PC-3 (cell line): ENCODE data around the gene EPHB2.

Source experiments
- CTCF ChIP-seq: fragments of 300-600 bp; sonication (generic); conservative IDR thresholded peaks from 2 replicates; pipeline ENCODE4 v1.5.1; 2017; ENCODE audit warnings: antibody characterized with exemption, low read depth, mild to moderate bottlenecking, low read length
- EZH2 ChIP-seq: fragments of 300-600 bp; sonication (generic); IDR thresholded peaks from one replicate; pipeline ENCODE4 v1.6.1; 2017; ENCODE audit warnings: antibody characterized with exemption, mild to moderate bottlenecking, low read length; ENCODE audit not compliant: unreplicated experiment
- EZH2phosphoT487 ChIP-seq: fragments of 300-600 bp; sonication (generic); IDR thresholded peaks from 2 replicates; pipeline ENCODE4 v1.6.1; 2018; ENCODE audit warnings: mild to moderate bottlenecking, antibody characterized with exemption, low read length, borderline replicate concordance

- no peak for TF ChIP-seq CTCF
- TF ChIP-seq EZH2phosphoT487, result no peak
- TF ChIP-seq EZH2, result no peak
These were observed 117.2 kb downstream of the EPHB2 start for GRCh38 chr1:22827666-22828483.
